ENCODE results near the gene CPXM2. TPM values are rescaled to one million over a fixed set of nuclear protein-coding genes. Genes with fewer than 3 reads are reported as not detected.

Gene CPXM2
- total RNA-seq, 3 donors from 2014 or later, result 3.1 to 56.1 (median 7.7) TPM

- ATAC-seq (no peak), DNase-seq (no peak)
- Histone ChIP-seq H3K4me3 (no peak overlapping the region), H3K36me3 (ENCODE audit: low read depth) (no peaks in the 10 kb centered on the region), H3K4me1 (ENCODE audit: low read depth) (no peaks in the 10 kb centered on the region), H3K9me3 (no peaks in the 10 kb centered on the region)
- TF ChIP-seq, protein P1, sequence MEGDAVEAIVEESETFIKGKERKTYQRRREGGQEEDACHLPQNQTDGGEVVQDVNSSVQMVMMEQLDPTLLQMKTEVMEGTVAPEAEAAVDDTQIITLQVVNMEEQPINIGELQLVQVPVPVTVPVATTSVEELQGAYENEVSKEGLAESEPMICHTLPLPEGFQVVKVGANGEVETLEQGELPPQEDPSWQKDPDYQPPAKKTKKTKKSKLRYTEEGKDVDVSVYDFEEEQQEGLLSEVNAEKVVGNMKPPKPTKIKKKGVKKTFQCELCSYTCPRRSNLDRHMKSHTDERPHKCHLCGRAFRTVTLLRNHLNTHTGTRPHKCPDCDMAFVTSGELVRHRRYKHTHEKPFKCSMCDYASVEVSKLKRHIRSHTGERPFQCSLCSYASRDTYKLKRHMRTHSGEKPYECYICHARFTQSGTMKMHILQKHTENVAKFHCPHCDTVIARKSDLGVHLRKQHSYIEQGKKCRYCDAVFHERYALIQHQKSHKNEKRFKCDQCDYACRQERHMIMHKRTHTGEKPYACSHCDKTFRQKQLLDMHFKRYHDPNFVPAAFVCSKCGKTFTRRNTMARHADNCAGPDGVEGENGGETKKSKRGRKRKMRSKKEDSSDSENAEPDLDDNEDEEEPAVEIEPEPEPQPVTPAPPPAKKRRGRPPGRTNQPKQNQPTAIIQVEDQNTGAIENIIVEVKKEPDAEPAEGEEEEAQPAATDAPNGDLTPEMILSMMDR (IDR thresholded peaks at IDR 0.05), result no peak
- intact Hi-C loops (cut with DNase I, micrococcal nuclease), result no loop called here
Measured at GRCh38 chr10:123715546-123715945, 176.1 kb downstream of the CPXM2 start.

GRCh38 chr10:123706236-123706635 lies 185.4 kb downstream of the CPXM2 start:
- intact Hi-C loops (cut with DNase I, micrococcal nuclease), result no loop called here
- H3K36me3 ChIP-seq (ENCODE audit: low read depth), result no peaks in the 10 kb centered on the region
- TF ChIP-seq, protein P1 (IDR thresholded peaks at IDR 0.05), result no peak
- H3K4me3 ChIP-seq, result no peak overlapping the region
- H3K4me1 ChIP-seq (ENCODE audit: low read depth), result no peaks in the 10 kb centered on the region
- H3K9me3 ChIP-seq, result no peaks in the 10 kb centered on the region
- DNase-seq (no peak), ATAC-seq (no peak)

GRCh38 chr10:123704812-123705211 lies 186.8 kb downstream of the CPXM2 start:
- no peaks in the 10 kb centered on the region for H3K36me3 ChIP-seq (ENCODE audit: low read depth)
- H3K4me3 ChIP-seq, result no peak overlapping the region
- intact Hi-C loops (cut with DNase I, micrococcal nuclease), result no loop called here
- ATAC-seq (no peak), DNase-seq (no peak)
- H3K9me3 ChIP-seq, result no peaks in the 10 kb centered on the region
- no peaks in the 10 kb centered on the region for H3K4me1 ChIP-seq (ENCODE audit: low read depth)
- TF ChIP-seq, protein P1 (IDR thresholded peaks at IDR 0.05), result no peak

DNA sequence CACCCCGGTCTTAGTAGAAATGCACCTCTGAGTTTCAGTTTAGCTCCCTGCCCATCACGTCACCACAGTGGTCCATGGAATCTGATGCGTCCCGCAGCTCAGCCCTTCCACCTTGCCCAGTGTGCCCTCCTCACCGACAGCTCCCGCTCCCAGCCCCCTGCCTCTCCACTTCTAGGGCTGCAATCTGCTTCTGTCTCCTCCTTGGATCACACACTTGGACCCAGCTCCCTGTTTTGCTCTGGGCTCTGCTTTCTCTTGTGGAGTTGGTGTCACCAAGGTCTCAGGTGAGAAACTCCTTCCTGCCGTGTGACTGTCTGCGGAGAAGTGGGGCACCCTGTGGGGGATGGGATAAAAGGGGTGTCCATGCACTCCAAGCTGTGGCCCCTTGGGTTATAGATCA lies 187.5 kb downstream of the CPXM2 start:
- intact Hi-C loops (cut with DNase I, micrococcal nuclease), result no loop called here
- Histone ChIP-seq H3K9me3 (no peaks in the 10 kb centered on the region), H3K36me3 (ENCODE audit: low read depth) (no peaks in the 10 kb centered on the region), H3K4me1 (ENCODE audit: low read depth) (no peaks in the 10 kb centered on the region), H3K4me3 (no peak overlapping the region)
- no peak for ATAC-seq
- DNase-seq, result no peak
- TF ChIP-seq, protein P1 (IDR thresholded peaks at IDR 0.05), result no peak

GRCh38 chr10:123703195-123703790 lies 188.3 kb downstream of the CPXM2 start:
- Histone ChIP-seq H3K36me3 (ENCODE audit: low read depth) (no peaks in the 10 kb centered on the region), H3K4me1 (ENCODE audit: low read depth) (no peaks in the 10 kb centered on the region), H3K4me3 (no peak overlapping the region), H3K9me3 (no peaks in the 10 kb centered on the region)
- ATAC-seq, result peak; percentile 46
- intact Hi-C loops (cut with DNase I, micrococcal nuclease), result no loop called here
- DNase-seq, result no peak
- TF ChIP-seq, protein P1 (IDR thresholded peaks at IDR 0.05), result no peak

Other genes with a start within 250 kb of the CPXM2 start
- not detected for gene GPR26, start 225.5 kb downstream of the CPXM2 start, total RNA-seq
- 10 to 100 TPM in 2 of 3 donors, 1 to 10 TPM in 1; 4.8 to 64.5 (median 10.8) TPM for gene CHST15, start 201.8 kb upstream of the CPXM2 start, total RNA-seq

All from mucosa of descending colon (tissue), 3 donors.